ENCODE measurements around the gene PRUNE2.

DNA sequence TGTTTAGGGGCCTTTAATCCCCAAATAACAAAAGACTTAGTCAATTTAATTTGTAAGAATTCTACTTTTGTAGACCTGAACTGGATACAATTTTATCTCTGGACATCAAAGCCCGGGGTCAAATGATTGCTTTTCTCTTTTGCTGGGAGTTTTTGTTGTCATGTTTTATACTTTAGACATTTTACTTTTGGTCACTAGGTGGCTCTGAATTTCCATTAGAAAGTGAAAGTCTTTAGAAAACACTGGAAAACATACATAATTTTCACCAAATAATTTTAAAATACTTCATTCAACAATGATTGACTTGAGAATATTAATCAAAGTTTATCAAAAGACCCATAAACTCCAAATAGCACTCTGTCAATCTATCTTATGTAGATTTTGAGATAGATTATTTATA, 144.5 kb downstream of the PRUNE2 start:
- TF ChIP-seq CTCF (IDR thresholded peaks at IDR 0.05; ENCODE audit: low read depth, low read length, poor library complexity, severe bottlenecking) (peak; percentile 48), EZH2phosphoT487 (IDR thresholded peaks at IDR 0.05; ENCODE audit: borderline replicate concordance, low read length) (no peak)
